Activated T-cell treated with anti-CD3 and anti-CD28 coated beads, Interleukin-2, amount 50 U/mL, for 48 hours (primary cell): Measurements from ENCODE around the gene SLC22A3.
"Not testable (repeated sequence)": the region's sequence is repeated elsewhere in the genome, so short reads cannot be mapped to it uniquely, and the experiment has no call there.

Source experiments
- DNase-seq, 2 experiments: peaks; one replicate each; pipeline ENCODE4 v3.0.0-alpha.2; 2020

Gene SLC22A3

GRCh38 chr6:160420253-160420968 lies 72.2 kb downstream of the SLC22A3 start:
- DNase-seq, result no peak

GRCh38 chr6:160420969-160421556 lies 72.9 kb downstream of the SLC22A3 start:
- DNase-seq, result no peak

GRCh38 chr6:160421854-160422253 lies 73.7 kb downstream of the SLC22A3 start:
- no peak for DNase-seq

GRCh38 chr6:160424256-160424655 lies 76.1 kb downstream of the SLC22A3 start:
- no peak for DNase-seq

DNA sequence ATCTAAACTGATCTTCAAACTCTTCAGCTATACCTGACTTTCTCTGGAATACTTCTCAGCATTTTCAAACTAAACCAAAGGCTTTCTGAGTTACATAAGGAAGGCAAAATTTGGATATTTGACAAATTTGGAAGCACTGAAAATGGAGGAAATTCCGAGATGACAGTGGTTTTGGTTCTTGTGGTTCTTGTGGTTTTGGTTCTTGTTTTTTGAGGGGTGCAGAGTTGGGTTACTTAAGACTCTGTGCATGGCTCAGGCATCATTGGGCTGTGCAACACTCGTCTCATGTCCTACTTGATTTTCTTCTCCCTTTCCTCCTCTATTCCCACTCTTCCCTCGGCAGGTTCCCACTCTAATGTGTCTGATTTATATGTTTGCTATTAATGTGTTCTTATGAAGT lies 78.0 kb downstream of the SLC22A3 start:
- DNase-seq, result no peak

GRCh38 chr6:160427312-160428068 lies 79.3 kb downstream of the SLC22A3 start:
- DNase-seq, result no peak

GRCh38 chr6:160428069-160428430 lies 79.9 kb downstream of the SLC22A3 start:
- no peak for DNase-seq

- no peak for DNase-seq
Measured at GRCh38 chr6:160428818-160429619, 80.8 kb downstream of the SLC22A3 start.

GRCh38 chr6:160429620-160429895 lies 81.4 kb downstream of the SLC22A3 start:
- DNase-seq, result no peak

- DNase-seq, result no peak
Measured at GRCh38 chr6:160430203-160430602, 82.0 kb downstream of the SLC22A3 start.

DNA sequence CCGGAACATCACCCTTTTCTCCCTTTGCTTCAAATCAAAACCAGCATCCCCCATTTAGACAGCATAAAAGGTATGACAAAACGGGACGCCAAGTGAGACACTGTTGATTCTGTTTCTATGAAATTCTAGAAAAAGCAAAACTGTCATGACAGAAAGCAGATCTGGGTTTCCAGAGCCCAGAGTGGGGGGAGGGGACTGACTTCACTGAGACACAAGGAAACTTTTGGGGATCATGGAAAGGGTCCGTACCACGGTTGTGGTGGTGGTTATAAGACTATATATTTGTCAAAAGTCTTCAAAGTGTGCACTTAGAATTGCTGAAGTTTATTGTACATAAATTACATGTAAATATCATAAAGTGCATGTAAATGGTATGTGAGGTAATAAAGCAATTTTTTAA lies 82.6 kb downstream of the SLC22A3 start:
- no peak for DNase-seq

- DNase-seq, result no peak
Measured at GRCh38 chr6:160431226-160431625, 83.0 kb downstream of the SLC22A3 start.

GRCh38 chr6:160431791-160432404 lies 83.7 kb downstream of the SLC22A3 start:
- DNase-seq, result no peak

GRCh38 chr6:160435935-160436334 lies 87.8 kb downstream of the SLC22A3 start:
- no peak for DNase-seq

DNA sequence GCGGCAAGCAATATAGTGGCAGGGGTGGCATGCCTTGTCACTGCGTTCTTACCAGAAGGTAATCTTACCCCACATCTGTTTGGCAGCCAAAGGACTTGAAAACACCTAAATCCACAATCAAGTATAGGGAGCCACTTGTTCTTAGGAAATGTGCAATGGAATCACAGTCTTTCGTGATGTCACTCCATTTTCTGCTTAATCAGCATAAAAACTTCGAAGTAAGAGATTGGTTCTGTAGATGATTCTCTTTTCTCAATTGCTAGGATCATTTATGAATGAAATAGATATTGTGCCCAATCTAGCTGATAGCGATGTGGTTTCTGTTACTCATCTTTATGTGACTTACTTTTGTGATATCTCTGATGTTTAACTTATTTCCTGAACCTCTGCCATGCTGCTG lies 89.0 kb downstream of the SLC22A3 start:
- DNase-seq, result no peak

GRCh38 chr6:160437775-160438174 lies 89.6 kb downstream of the SLC22A3 start:
- no peak for DNase-seq

DNA sequence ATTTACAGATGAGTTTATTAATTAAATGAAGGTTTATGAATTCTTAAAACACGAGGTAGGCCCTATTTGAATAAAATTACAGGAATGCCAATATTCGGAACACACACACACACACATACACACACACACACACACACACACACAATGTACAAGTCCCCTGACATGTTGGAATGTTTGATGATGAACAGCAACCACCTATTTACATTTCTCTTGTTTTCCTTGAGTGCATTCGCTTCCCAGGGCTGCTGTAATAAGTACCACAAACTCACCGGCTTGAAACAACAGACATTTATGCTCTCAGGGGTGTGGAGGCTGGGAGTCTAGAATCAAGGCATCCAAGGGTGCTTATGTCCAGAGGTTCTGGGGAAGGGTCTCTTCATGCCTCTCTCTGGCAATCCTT lies 90.3 kb downstream of the SLC22A3 start:
- no peak for DNase-seq

DNA sequence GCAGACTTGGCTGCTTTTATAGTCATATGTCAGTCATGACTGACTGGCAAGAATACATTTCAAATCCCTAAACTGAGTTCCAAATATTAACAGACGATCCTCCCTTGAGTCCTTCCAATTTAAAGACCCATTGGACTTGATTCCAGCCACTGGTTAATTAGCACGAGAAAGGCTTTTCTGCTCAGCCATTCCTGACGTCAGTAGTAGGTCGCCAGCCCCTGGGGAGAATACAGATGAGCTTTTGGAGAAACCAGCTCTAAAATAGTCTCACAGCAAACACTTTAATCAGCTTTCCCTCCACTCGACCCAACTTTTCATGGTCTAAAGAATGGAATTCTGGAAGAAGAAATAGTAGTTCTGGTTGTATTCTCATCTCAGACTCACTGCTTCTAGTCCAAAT lies 91.6 kb downstream of the SLC22A3 start:
- no peak for DNase-seq

GRCh38 chr6:160442151-160442550 lies 94.0 kb downstream of the SLC22A3 start:
- no peak for DNase-seq

DNA sequence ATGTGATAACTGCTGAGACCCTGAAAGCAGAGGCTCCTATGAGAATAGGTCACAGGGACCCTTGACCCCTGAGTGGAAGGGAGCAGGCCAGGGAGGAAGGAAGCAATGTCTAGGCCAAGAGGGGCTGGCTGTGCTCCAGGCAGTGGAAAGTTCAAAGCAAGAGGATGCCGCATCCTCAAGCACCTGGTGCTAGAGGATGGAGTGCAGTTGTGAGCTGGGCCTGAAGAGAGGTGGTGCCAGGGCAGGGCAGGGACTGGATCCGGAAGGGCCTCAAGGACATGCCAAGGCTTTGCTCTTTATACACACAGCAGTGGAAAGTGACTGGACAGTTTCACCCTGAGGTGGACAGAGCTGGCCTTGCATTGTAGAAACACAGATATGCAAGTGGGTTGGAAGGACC lies 97.0 kb downstream of the SLC22A3 start:
- DNase-seq, result no peak

DNA sequence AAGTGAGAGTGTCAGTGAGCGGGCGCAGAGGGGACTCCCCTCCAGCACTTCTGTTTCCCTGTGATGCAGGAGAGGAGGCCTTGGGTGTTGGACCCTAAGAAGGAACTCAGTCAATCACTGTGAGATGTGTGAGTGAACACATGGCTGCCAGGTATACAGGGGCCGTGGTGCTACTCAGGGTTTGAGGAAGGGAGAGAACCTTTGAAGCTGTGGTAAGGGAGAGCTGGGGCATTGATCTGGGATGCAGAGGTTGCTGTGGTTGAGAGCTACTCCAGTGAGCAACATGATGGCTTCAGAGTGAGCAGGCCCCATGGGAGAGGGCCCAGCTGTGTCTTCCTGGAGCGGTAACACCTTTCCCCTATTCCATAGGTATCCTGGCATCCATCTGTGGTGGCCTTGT lies 99.2 kb downstream of the SLC22A3 start:
- no peak for DNase-seq

GRCh38 chr6:160449787-160450186 lies 101.6 kb downstream of the SLC22A3 start:
- DNase-seq, result not testable (repeated sequence)

DNA sequence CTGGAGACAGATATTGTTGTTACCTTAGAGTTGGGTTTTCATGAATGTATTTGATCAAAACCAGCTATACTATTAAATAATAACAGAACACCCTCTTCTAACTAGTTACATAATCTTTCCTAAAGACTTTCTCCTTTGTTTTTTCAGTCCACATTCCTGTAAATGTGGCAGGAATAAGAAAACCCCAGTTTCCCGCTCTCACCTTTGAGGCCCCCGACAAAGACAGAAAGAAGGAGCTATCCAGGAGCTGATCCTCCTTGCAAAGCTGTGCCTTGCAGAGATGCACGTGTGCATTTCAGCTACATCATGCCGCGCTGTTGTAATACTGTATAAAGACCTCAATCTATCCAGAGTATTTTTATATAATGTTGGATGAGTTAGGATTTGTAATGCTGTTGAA lies 102.7 kb downstream of the SLC22A3 start:
- DNase-seq, result no peak
